GM18505 (cell line): ENCODE data around the gene RSPH9.

ENCODE experiments used
- ATAC-seq: cut with Tn5 transposase; IDR thresholded peaks from one replicate; pipeline ENCODE4 v1.9.1; 2021; ENCODE audit not compliant: unreplicated experiment
- POLR2A ChIP-seq: IDR thresholded peaks from 4 replicates; pipeline ENCODE4 v1.6.1; 2011; ENCODE audit warnings: borderline replicate concordance; ENCODE audit not compliant: insufficient read depth, insufficient read length; ENCODE audit errors: extremely low read depth

RSPH9 gene

DNA sequence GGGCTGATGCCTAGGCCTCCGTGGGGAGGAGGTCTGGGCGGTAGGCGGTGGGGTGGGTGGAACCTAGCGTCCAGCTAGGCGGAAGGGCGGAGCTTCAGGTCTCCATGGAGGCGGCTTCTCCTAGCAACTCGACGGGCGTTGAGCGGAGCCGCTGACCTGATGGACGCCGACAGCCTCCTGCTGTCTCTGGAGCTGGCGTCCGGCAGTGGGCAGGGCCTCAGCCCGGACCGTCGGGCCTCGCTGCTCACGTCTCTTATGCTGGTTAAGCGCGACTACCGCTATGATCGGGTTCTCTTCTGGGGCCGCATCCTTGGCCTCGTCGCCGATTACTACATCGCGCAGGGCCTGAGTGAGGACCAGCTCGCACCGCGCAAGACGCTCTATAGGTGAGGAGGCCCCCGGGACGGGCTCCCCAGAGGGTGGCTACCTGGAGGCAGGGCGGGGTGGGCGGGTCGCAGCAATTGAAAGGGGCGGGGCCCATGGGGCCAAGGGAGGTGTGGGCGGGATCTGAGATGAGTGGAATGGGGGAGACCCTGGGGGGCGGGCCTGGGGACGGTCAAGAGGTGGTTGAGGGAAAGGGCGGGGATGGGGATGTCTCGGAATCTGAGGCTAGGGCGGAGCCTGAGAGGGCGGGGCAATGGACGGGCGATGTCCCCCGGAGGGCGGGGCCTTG, at the start of gene RSPH9:
RSPH9 (plus strand) TSS at position 97 of the 673 bp plus-strand sequence; CDS start at position 160, 63 bp downstream.
- no peak for TF ChIP-seq POLR2A
- peak; percentile 65 for ATAC-seq

DNA sequence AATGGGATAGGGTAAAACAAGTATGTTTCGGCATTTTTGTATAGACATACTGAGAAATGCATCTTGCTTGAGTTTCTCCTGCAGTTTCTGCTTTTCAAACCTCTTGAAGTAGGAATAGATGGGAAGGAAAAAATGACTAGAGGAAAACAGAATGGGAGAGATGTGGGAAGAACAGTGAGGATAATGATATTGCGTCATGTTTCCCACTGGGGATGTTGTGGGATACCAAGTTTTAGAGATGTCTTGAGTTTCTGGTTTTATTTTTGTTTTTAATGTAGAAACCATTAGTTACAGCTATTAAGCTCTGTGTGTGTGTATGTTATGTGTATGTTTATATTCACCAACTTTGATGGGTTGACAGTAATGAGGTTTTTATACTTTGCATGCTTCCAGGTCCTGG, 44.2 kb upstream of the RSPH9 start:
- no peak for ATAC-seq
- TF ChIP-seq POLR2A = no peak

DNA sequence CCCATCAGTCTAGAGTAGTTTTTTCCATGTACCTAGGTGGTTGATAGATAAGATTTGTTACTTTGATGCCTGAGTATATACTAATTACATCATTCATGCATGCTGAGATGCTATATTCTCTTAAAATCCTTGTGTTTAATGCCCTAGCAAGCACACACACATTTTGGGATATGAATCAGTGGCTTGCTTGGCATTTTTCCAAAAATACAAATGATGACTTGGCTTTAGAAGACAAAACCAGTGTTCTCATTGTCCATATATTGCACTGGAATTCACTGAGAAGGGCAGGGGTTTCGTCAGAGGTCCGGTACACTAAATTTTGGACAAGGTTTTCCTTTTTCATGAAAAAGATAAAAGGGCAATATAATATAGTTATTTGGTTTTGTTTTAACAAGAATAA, 40.7 kb upstream of the RSPH9 start:
- no peak for ATAC-seq
- TF ChIP-seq POLR2A = no peak

- ATAC-seq = no peak
- no peak for TF ChIP-seq POLR2A
Measured at GRCh38 chr6:43606019-43606418, 38.8 kb upstream of the RSPH9 start.

DNA sequence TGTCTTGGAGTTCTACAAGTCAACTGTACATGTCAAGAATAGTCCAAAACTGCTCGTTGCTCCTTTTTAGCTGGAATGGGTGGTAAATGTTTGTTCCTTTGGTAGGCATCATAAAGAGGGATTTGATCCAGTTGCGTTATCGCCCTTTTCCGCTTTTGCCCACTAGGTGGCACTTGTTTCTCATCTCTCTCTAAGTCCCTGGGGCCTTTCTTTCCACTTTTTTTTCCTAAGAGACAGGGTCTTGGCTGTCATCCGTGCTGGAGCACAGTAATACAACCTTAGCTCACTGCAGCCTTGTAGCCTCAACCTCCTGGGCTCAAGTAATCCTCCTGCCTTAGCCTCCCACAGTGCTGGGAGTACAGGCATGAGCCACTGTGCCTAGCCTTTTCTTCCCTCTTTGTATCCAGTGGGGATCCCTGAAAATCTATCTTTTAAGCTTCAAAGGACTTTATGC, 36.5 kb upstream of the RSPH9 start:
- TF ChIP-seq POLR2A = no peak

GRCh38 chr6:43608807-43609206, 36.0 kb upstream of the RSPH9 start:
- no peak for TF ChIP-seq POLR2A
- ATAC-seq = no peak

More for the DNA sequence above, 36.5 kb upstream of the RSPH9 start:
- no peak for ATAC-seq

DNA sequence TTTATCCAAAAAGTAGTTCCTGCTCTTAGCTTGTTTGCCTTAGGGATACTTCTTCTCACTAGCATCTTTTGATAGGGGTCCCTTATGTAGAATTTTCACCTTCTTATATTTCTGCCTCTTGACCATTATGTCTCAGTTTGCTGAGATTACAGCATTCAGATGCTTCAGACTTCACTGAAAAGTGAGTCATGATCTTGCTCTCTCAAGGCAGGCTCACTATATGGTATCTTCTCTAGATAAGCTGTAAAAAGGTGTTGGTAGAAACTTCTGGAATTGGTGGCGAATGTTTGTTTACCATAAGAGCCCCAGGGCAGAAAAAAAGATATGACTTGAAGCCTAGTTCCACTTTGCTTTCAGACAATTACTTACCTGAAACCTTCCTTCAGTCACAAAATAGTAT, 35.4 kb upstream of the RSPH9 start:
- no peak for TF ChIP-seq POLR2A

GRCh38 chr6:43610431-43610830, 34.4 kb upstream of the RSPH9 start:
- no peak for ATAC-seq

More for the DNA sequence above, 35.4 kb upstream of the RSPH9 start:
- no peak for ATAC-seq

GRCh38 chr6:43613721-43614395, 31.0 kb upstream of the RSPH9 start:
- ATAC-seq = no peak
- TF ChIP-seq POLR2A = no peak

More at GRCh38 chr6:43610431-43610830, 34.4 kb upstream of the RSPH9 start:
- TF ChIP-seq POLR2A = no peak

DNA sequence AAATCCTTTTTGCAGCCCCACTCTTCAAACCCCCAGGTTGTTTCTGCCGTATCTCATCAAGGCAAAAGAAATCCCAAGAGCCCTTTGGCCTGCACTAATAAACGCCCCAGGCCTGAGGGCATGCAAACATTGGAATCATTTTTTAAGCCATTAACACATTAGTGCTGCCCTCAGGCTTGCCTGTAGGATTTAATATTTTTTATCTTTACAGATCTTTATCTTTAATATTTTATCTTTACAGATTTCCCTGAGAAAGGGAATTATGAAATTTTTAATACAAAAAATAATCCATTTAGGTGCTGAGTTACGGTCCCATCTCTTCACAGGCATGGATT, 30.5 kb upstream of the RSPH9 start:
- no peak for ATAC-seq
- no peak for TF ChIP-seq POLR2A

GRCh38 chr6:43616725-43617472, 27.9 kb upstream of the RSPH9 start:
- no peak for TF ChIP-seq POLR2A
- no peak for ATAC-seq

DNA sequence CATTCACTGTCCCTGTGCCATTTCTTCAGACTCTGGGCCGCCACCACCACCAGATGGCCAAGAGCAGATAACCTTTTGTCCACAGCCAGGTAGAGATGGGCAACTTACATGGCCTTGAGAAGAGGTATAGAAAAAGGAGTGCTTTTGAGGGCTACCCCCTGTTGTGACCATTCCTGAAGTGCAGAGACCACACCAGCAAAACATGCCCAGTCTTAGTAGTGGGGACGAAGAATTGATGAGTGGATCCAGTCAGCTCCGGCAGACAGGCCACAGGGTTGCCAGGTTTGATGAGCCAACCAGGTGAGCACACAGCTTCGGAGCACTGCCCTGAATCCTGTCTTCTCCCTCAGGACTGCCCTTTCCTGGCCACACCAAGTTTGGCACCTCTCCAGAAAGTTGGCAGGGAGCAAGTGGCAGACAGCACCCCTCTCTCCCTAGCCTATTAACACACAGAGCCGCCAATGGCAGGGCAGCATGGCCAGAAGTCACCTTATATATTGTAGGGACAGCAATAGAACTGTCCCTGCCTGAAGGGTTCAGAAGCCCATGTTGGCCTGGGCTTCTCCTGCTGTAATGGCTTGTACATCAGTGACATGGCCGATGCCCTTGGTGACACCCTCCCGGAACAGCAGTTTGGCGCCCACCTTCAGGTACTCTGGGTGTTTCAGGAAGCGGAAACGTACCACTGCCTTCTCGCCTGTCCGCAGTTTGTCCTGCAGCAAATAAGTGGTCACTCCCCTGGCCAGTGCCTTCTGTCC, 23.6 kb upstream of the RSPH9 start:
- no peak for ATAC-seq
- TF ChIP-seq POLR2A = no peak

- ATAC-seq = no peak
- TF ChIP-seq POLR2A = no peak
Measured at GRCh38 chr6:43621836-43622180, 23.0 kb upstream of the RSPH9 start.
